A673 (cell line): ENCODE results near the gene CDC42BPG.

Experiments used
- EZH2 ChIP-seq: fragments of 200-600 bp; sonication (generic); IDR thresholded peaks from 2 replicates; pipeline ENCODE4 v1.6.1; 2017; ENCODE audit warnings: borderline replicate concordance, low read depth, mild to moderate bottlenecking, mixed read lengths, antibody characterized with exemption, low read length; ENCODE audit not compliant: poor library complexity, severe bottlenecking
- TF ChIP-seq, protein P1 (sequence below): fragments of 300-800, 200-600 bp; sonication (generic); conservative IDR thresholded peaks from 2 replicates; pipeline ENCODE4 v1.5.1; 2017; ENCODE audit warnings: low read depth, mild to moderate bottlenecking, antibody characterized with exemption, low read length, moderate library complexity, mixed read lengths

DNA sequence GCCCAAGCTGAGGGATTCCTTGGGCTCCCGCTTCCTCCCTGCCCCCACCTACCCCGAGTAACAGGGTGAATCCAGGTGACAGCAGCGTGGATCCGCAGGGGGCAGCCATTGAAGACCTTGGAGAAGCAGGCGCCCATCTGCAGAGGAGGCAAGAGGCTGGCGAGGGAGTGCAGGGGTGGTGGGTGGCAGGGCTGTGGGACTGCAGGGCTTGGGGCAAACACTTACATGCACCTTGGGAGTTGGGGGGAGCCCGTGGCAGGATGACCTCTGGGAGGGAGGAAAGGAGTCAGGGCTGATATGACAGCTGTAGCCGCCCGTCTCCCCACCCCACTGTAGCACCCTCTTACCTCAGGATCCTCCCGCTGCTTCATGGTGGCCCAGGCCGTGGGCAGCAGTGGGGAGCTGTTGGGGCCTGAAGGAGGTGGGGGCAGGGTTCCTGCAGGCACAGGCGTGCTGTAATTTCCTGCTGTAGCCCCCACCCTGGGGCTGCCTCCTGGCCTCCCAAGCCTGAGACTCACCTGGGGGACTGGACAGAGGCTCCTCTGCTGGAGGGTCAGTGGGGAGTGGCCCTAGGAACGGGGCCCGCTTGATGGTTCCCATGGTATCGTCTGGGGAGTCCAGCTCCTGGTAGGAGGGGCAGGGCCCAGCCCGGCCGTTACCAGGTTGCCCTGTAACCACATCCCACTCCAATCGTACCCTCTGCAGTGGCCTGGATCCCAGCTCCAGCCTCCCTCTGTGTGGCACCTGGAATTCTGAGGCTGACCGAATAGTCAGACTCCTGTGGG lies 47.5 kb downstream of the CDC42BPG start:
- no peak for TF ChIP-seq EZH2
- TF ChIP-seq, protein P1, sequence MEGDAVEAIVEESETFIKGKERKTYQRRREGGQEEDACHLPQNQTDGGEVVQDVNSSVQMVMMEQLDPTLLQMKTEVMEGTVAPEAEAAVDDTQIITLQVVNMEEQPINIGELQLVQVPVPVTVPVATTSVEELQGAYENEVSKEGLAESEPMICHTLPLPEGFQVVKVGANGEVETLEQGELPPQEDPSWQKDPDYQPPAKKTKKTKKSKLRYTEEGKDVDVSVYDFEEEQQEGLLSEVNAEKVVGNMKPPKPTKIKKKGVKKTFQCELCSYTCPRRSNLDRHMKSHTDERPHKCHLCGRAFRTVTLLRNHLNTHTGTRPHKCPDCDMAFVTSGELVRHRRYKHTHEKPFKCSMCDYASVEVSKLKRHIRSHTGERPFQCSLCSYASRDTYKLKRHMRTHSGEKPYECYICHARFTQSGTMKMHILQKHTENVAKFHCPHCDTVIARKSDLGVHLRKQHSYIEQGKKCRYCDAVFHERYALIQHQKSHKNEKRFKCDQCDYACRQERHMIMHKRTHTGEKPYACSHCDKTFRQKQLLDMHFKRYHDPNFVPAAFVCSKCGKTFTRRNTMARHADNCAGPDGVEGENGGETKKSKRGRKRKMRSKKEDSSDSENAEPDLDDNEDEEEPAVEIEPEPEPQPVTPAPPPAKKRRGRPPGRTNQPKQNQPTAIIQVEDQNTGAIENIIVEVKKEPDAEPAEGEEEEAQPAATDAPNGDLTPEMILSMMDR, result no peak
